ENCODE data around the gene ZFYVE9. TPM values are rescaled to one million over a fixed set of nuclear protein-coding genes. Genes with fewer than 3 reads are reported as not detected.

Gene ZFYVE9
- total and polyA plus RNA-seq, 10 of the 15 experiments (the other 5 are each of a cell fraction or from before 2014, with no cell fraction given) = 0.26 to 6.9 (median 2.3) TPM

DNA sequence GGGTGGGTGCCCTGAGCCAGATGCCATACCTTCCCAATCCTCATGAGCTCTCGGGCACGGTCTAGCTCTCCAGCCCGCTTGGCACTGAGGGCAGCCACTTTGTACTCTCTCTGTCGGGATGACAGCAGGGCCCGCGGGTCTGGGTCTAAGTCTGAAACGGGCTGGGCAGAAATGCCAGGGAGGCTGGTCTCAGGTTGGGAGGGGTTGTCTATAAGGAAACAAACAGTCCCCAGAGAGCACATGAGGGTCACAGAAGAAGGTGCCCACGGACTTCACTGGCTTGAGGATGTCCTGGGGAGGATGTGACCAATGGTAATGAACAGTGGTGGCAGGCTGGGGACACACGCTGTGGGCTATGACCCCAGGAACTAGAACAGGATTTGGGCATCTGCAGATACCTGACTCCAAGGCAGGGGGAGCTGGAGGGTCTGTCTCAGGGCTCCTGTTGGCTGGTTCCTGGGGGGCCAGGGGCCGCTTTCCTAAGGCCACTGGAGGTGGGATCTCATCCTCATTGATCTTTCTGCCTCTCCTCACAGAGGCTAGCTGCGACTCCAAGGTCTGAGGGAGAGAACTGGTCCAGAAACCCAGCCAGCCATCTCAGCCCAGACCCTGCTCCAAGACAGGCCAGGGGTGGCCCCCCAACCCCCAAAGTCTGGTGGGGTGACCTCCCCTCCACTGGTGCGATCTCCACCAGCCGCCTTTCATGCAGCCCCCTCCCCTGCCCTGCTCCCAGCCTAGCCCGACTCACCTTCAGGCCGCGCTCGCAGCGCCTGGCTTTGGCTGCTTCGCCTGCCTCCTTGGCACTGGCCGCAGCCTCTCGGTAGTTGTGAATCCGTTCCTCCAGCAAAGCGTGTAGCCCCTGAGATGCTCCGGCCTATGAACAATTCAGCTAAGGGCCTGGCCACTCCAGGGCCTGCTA is 218.0 kb downstream of the ZFYVE9 start (continued):
- TF ChIP-seq, protein P1, sequence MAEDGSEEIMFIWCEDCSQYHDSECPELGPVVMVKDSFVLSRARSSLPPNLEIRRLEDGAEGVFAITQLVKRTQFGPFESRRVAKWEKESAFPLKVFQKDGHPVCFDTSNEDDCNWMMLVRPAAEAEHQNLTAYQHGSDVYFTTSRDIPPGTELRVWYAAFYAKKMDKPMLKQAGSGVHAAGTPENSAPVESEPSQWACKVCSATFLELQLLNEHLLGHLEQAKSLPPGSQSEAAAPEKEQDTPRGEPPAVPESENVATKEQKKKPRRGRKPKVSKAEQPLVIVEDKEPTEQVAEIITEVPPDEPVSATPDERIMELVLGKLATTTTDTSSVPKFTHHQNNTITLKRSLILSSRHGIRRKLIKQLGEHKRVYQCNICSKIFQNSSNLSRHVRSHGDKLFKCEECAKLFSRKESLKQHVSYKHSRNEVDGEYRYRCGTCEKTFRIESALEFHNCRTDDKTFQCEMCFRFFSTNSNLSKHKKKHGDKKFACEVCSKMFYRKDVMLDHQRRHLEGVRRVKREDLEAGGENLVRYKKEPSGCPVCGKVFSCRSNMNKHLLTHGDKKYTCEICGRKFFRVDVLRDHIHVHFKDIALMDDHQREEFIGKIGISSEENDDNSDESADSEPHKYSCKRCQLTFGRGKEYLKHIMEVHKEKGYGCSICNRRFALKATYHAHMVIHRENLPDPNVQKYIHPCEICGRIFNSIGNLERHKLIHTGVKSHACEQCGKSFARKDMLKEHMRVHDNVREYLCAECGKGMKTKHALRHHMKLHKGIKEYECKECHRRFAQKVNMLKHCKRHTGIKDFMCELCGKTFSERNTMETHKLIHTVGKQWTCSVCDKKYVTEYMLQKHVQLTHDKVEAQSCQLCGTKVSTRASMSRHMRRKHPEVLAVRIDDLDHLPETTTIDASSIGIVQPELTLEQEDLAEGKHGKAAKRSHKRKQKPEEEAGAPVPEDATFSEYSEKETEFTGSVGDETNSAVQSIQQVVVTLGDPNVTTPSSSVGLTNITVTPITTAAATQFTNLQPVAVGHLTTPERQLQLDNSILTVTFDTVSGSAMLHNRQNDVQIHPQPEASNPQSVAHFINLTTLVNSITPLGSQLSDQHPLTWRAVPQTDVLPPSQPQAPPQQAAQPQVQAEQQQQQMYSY (CRISPR knock-in tag; IDR thresholded peaks at IDR 0.05) = no peak
- TF ChIP-seq, protein P2, sequence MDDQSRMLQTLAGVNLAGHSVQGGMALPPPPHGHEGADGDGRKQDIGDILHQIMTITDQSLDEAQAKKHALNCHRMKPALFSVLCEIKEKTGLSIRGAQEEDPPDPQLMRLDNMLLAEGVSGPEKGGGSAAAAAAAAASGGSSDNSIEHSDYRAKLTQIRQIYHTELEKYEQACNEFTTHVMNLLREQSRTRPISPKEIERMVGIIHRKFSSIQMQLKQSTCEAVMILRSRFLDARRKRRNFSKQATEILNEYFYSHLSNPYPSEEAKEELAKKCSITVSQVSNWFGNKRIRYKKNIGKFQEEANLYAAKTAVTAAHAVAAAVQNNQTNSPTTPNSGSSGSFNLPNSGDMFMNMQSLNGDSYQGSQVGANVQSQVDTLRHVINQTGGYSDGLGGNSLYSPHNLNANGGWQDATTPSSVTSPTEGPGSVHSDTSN (IDR thresholded peaks at IDR 0.05; ENCODE audit: insufficient replicate concordance, low read depth, low read length) = no peak
- TF ChIP-seq CHD4 (IDR thresholded peaks at IDR 0.05) (no peak), EGR1 (IDR thresholded peaks at IDR 0.05; ENCODE audit: borderline replicate concordance in 1 of 2, low read depth in 2 of 2, low read length in 2 of 2) (no peak), FOS (IDR thresholded peaks at IDR 0.05; ENCODE audit: borderline replicate concordance, extremely low read depth, insufficient read length) (no peak), ZNF207 (IDR thresholded peaks at IDR 0.05; ENCODE audit: borderline replicate concordance) (no peak), SREBF1 (IDR thresholded peaks at IDR 0.05; ENCODE audit: low read length) (no peak)
- TF ChIP-seq, protein P3, sequence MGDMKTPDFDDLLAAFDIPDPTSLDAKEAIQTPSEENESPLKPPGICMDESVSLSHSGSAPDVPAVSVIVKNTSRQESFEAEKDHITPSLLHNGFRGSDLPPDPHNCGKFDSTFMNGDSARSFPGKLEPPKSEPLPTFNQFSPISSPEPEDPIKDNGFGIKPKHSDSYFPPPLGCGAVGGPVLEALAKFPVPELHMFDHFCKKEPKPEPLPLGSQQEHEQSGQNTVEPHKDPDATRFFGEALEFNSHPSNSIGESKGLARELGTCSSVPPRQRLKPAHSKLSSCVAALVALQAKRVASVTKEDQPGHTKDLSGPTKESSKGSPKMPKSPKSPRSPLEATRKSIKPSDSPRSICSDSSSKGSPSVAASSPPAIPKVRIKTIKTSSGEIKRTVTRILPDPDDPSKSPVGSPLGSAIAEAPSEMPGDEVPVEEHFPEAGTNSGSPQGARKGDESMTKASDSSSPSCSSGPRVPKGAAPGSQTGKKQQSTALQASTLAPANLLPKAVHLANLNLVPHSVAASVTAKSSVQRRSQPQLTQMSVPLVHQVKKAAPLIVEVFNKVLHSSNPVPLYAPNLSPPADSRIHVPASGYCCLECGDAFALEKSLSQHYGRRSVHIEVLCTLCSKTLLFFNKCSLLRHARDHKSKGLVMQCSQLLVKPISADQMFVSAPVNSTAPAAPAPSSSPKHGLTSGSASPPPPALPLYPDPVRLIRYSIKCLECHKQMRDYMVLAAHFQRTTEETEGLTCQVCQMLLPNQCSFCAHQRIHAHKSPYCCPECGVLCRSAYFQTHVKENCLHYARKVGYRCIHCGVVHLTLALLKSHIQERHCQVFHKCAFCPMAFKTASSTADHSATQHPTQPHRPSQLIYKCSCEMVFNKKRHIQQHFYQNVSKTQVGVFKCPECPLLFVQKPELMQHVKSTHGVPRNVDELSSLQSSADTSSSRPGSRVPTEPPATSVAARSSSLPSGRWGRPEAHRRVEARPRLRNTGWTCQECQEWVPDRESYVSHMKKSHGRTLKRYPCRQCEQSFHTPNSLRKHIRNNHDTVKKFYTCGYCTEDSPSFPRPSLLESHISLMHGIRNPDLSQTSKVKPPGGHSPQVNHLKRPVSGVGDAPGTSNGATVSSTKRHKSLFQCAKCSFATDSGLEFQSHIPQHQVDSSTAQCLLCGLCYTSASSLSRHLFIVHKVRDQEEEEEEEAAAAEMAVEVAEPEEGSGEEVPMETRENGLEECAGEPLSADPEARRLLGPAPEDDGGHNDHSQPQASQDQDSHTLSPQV (IDR thresholded peaks at IDR 0.05) = no peak
- TF ChIP-seq, protein P4, sequence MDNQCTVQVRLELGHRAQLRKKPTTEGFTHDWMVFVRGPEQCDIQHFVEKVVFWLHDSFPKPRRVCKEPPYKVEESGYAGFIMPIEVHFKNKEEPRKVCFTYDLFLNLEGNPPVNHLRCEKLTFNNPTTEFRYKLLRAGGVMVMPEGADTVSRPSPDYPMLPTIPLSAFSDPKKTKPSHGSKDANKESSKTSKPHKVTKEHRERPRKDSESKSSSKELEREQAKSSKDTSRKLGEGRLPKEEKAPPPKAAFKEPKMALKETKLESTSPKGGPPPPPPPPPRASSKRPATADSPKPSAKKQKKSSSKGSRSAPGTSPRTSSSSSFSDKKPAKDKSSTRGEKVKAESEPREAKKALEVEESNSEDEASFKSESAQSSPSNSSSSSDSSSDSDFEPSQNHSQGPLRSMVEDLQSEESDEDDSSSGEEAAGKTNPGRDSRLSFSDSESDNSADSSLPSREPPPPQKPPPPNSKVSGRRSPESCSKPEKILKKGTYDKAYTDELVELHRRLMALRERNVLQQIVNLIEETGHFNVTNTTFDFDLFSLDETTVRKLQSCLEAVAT (IDR thresholded peaks at IDR 0.05) = no peak

Measured in GM12878 (cell line).